Fibroblast of skin of scalp (primary cell): Measurements from ENCODE around the gene ATP1A4. TPM values are rescaled to one million over a fixed set of nuclear protein-coding genes. Genes with fewer than 3 reads are reported as not detected.
"Not testable (repeated sequence)": the region's sequence is repeated elsewhere in the genome, so short reads cannot be mapped to it uniquely, and the experiment has no call there.

ENCODE experiments used
- DNase-seq: peaks from one replicate; pipeline ENCODE4 v3.0.0-alpha.2; 2013
- polyA plus RNA-seq, 2 experiments: library from polyadenylated mRNA; unstranded; fragments of 120-200 nt; gene quantifications; one replicate each; pipeline ENCODE4 v1.2.1, GENCODE V29; 2013; ENCODE audit not compliant: insufficient read length in 2 of 2

Gene ATP1A4
- polyA plus RNA-seq (2013, experiment 1 of 2; ENCODE audit: insufficient read length): not detected
- 0.06 TPM for polyA plus RNA-seq (2013, experiment 2 of 2; ENCODE audit: insufficient read length)

GRCh38 chr1:160151303-160151702 lies at the start of gene ATP1A4:
TSS of gene ATP1A4 (plus strand) at chr1:160151603. CDS start at chr1:160152041, 438 bp downstream.
- no peak for DNase-seq

GRCh38 chr1:160101717-160102522 lies 49.5 kb upstream of the ATP1A4 start:
- DNase-seq: no peak

- DNase-seq: no peak
Observed at GRCh38 chr1:160103658-160104408, 47.6 kb upstream of the ATP1A4 start.

- DNase-seq: no peak
Observed at GRCh38 chr1:160104486-160104885, 46.9 kb upstream of the ATP1A4 start.

GRCh38 chr1:160105155-160105554 lies 46.2 kb upstream of the ATP1A4 start:
- DNase-seq: no peak

- no peak for DNase-seq
Observed at GRCh38 chr1:160107512-160107911, 43.9 kb upstream of the ATP1A4 start.

- DNase-seq: peak; percentile 64
Observed at GRCh38 chr1:160108888-160109662, 42.3 kb upstream of the ATP1A4 start.

GRCh38 chr1:160109686-160110085 lies 41.7 kb upstream of the ATP1A4 start:
- no peak for DNase-seq

GRCh38 chr1:160111462-160111861 lies 39.9 kb upstream of the ATP1A4 start:
- not testable (repeated sequence) for DNase-seq

- no peak for DNase-seq
Observed at GRCh38 chr1:160112357-160112756, 39.0 kb upstream of the ATP1A4 start.

- no peak for DNase-seq
Observed at GRCh38 chr1:160113407-160113806, 38.0 kb upstream of the ATP1A4 start.

GRCh38 chr1:160114085-160114484 lies 37.3 kb upstream of the ATP1A4 start:
- DNase-seq: no peak

- no peak for DNase-seq
Observed at GRCh38 chr1:160115545-160116282, 35.7 kb upstream of the ATP1A4 start, which contains the start of gene ATP1A2. TSS of gene ATP1A2 (plus strand) at chr1:160115759. CDS start at chr1:160115862, 103 bp downstream.

GRCh38 chr1:160116283-160117147 lies 34.9 kb upstream of the ATP1A4 start:
- peak; percentile 33 for DNase-seq

- no peak for DNase-seq
Observed at GRCh38 chr1:160117300-160117699, 34.1 kb upstream of the ATP1A4 start.

GRCh38 chr1:160117709-160118183 lies 33.7 kb upstream of the ATP1A4 start:
- peak; percentile 40 for DNase-seq

- DNase-seq: no peak
Observed at GRCh38 chr1:160118928-160119327, 32.5 kb upstream of the ATP1A4 start.

- no peak for DNase-seq
Observed at GRCh38 chr1:160120797-160121196, 30.6 kb upstream of the ATP1A4 start.

GRCh38 chr1:160121388-160121787 lies 30.0 kb upstream of the ATP1A4 start:
- no peak for DNase-seq

GRCh38 chr1:160122978-160123495 lies 28.4 kb upstream of the ATP1A4 start:
- no peak for DNase-seq

GRCh38 chr1:160123726-160124125 lies 27.7 kb upstream of the ATP1A4 start:
- no peak for DNase-seq
